A673 (cell line): ENCODE results near the gene TFF1. TPM values are rescaled to one million over a fixed set of nuclear protein-coding genes. Genes with fewer than 3 reads are reported as not detected.

Experiments
- BruUV-seq: library from RNA; stranded (reverse); fragments of 400-500 nt; replicated peaks from 2 replicates; lab custom pipeline; 2021; lab: Mats Ljungman, UMichigan
- CTCF ChIA-PET: fragments of 300-600 bp; sonication (Branson Sonifier 250); formaldehyde crosslinking; loops from one replicate; lab custom pipeline; 2022; ENCODE audit warnings: antibody characterized with exemption; lab: Charles Lee
- POLR2A ChIA-PET: fragments of 300-600 bp; sonication (Branson Sonifier 250); formaldehyde crosslinking; loops from one replicate; lab custom pipeline; 2022; ENCODE audit warnings: antibody characterized with exemption; ENCODE audit not compliant: low non-redundant PET; lab: Charles Lee
- DNase-seq: peaks from one replicate; pipeline ENCODE4 v3.0.0-alpha.2; 2015; ENCODE audit warnings: low spot score
- H3K27ac ChIP-seq: fragments of 200-600 bp; sonication (generic); 2 replicates; pipeline ENCODE4 v1.5.1; 2016; ENCODE audit warnings: mixed run types, low read depth, mild to moderate bottlenecking, mixed read lengths, antibody characterized with exemption, low read length; ENCODE audit not compliant: poor library complexity, severe bottlenecking
- H3K27me3 ChIP-seq: fragments of 200-600 bp; sonication (generic); replicated peaks from 2 replicates; pipeline ENCODE4 v1.6.1; 2017; ENCODE audit warnings: mixed run types, low read depth, mild to moderate bottlenecking, mixed read lengths, antibody characterized with exemption, low read length; ENCODE audit not compliant: insufficient read depth, poor library complexity
- H3K36me3 ChIP-seq: fragments of 200-600 bp; sonication (generic); 2 replicates; pipeline ENCODE4 v1.6.1; 2016; ENCODE audit warnings: mixed run types, mild to moderate bottlenecking, mixed read lengths, antibody characterized with exemption, low read length; ENCODE audit not compliant: insufficient read depth, poor library complexity, severe bottlenecking
- H3K4me1 ChIP-seq: fragments of 200-600 bp; sonication (generic); 2 replicates; pipeline ENCODE4 v1.6.1; 2017; ENCODE audit warnings: mixed run types, mild to moderate bottlenecking, mixed read lengths, antibody characterized with exemption, low read length; ENCODE audit not compliant: insufficient read depth, poor library complexity, severe bottlenecking
- H3K4me3 ChIP-seq: fragments of 200-600 bp; sonication (generic); 2 replicates; pipeline ENCODE4 v1.5.1; 2016; ENCODE audit warnings: low read depth, mixed run types, mild to moderate bottlenecking, mixed read lengths, low read length; ENCODE audit not compliant: poor library complexity, severe bottlenecking
- H3K9me3 ChIP-seq: fragments of 200-600 bp; sonication (generic); 2 replicates; pipeline ENCODE4 v1.6.1; 2016; ENCODE audit warnings: mixed run types, low read depth, mild to moderate bottlenecking, mixed read lengths, antibody characterized with exemption, low read length; ENCODE audit not compliant: poor library complexity, severe bottlenecking
- CTCF ChIP-seq: fragments of 300-800, 200-600 bp; sonication (generic); conservative IDR thresholded peaks from 2 replicates; pipeline ENCODE4 v1.5.1; 2017; ENCODE audit warnings: low read depth, mild to moderate bottlenecking, antibody characterized with exemption, low read length, moderate library complexity, mixed read lengths
- EZH2 ChIP-seq: fragments of 200-600 bp; sonication (generic); IDR thresholded peaks from 2 replicates; pipeline ENCODE4 v1.6.1; 2017; ENCODE audit warnings: borderline replicate concordance, low read depth, mild to moderate bottlenecking, mixed read lengths, antibody characterized with exemption, low read length; ENCODE audit not compliant: poor library complexity, severe bottlenecking
- intact Hi-C: fragments of 100-400 bp; cut with micrococcal nuclease; formaldehyde crosslinking; loops from one replicate; pipeline ENCODE4 v1.10.0; 2022; ENCODE audit not compliant: unreplicated experiment
- total RNA-seq: library from RNA; stranded (reverse); gene quantifications from 2 replicates; pipeline ENCODE4 v1.2.3, GENCODE V29; 2021

The TFF1 gene
- total RNA-seq, 1 experiment from 2014 or later = not detected

GRCh38 chr21:42349420-42350317 is 16.7 kb downstream of the TFF1 start:
- no peak overlapping the region for H3K27ac ChIP-seq
- H3K4me3 ChIP-seq = no peak overlapping the region
- no peaks in the 10 kb centered on the region for H3K36me3 ChIP-seq
- POLR2A ChIA-PET = interaction anchor here (0.7 kb wide), 1 partner anchor 205 kb away, joined by 7 read pairs; no protein-coding TSS in a partner anchor
- intact Hi-C loops = no loop called here
- CTCF ChIA-PET = no interaction called here
- H3K27me3 ChIP-seq = no peaks in the 10 kb centered on the region
- no peaks in the 10 kb centered on the region for H3K4me1 ChIP-seq
- H3K9me3 ChIP-seq = no peaks in the 10 kb centered on the region
- TF ChIP-seq EZH2 (no peak), CTCF (no peak)
- BruUV-seq = no TSS peak
- no peak for DNase-seq

- DNase-seq = no peak
- Histone ChIP-seq H3K36me3 (no peaks in the 10 kb centered on the region), H3K4me1 (no peaks in the 10 kb centered on the region), H3K27ac (no peak overlapping the region), H3K4me3 (no peak overlapping the region), H3K9me3 (no peaks in the 10 kb centered on the region), H3K27me3 (no peaks in the 10 kb centered on the region)
- TF ChIP-seq EZH2 (no peak), CTCF (no peak)
- CTCF ChIA-PET = no interaction called here
- POLR2A ChIA-PET = no interaction called here
- intact Hi-C loops = no loop called here
- no TSS peak for BruUV-seq
Observed at GRCh38 chr21:42348762-42349161, 17.6 kb downstream of the TFF1 start.

- POLR2A ChIA-PET = no interaction called here
- no peak overlapping the region for H3K4me3 ChIP-seq
- H3K27me3 ChIP-seq = no peaks in the 10 kb centered on the region
- CTCF ChIA-PET = no interaction called here
- intact Hi-C loops = no loop called here
- DNase-seq = no peak
- BruUV-seq = no TSS peak
- TF ChIP-seq EZH2 = no peak
- no peak for TF ChIP-seq CTCF
- no peaks in the 10 kb centered on the region for H3K4me1 ChIP-seq
- H3K36me3 ChIP-seq = no peaks in the 10 kb centered on the region
- H3K9me3 ChIP-seq = no peaks in the 10 kb centered on the region
- no peak overlapping the region for H3K27ac ChIP-seq
Observed at GRCh38 chr21:42347601-42348327, 18.6 kb downstream of the TFF1 start.
